ENCODE measurements around the gene KCTD1. TPM values are rescaled to one million over a fixed set of nuclear protein-coding genes. Genes with fewer than 3 reads are reported as not detected.

KCTD1 gene
- total and polyA plus RNA-seq, 2 of the 4 experiments (the other 2 are of a cell fraction), result 5.0 to 5.8 TPM

DNA sequence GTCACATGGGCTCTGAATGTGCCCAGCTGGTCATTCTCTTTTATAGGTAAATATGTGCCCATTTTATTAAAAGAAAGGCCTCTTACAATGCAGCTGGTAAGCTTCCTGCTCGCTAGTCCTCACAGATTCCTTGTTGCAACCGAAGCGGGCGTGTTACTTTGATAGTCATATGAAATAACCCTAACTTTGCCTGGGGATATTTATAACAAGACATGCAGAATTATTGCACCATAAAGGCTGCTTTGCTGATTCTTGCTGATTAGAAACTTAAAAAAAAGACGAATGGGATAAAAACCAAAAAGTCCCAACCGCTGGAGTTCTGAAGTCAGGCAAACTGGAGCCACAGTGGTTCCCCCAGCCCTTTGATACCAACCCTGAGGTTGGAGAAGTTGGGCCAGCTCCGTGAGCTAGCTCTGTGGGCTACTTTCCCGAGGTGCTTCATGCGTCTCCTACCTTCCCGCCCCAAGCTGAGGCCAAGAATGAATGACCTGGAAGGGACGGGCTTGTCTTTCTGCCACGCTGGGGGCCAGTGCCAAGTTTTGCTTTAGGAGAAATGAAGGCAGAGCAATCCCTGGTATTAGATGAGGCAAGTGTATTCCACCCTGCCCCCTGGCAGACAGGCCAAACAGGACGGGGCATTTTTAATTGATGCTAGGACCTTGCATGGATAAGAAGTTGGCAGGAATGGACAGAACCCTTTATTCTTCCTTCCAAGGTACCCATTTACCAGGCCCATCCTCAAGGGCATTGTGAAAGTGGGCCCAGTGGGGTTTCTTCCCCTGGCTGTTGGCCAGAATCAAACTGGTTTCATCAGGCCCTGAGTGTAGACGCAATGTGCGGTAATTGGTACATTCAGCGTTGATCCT, 140.4 kb downstream of the KCTD1 start:
- Histone ChIP-seq H4K91ac (ENCODE audit: insufficient read depth, low read depth, low read length) (no peak overlapping the region), H2AK5ac (ENCODE audit: low read depth, low read length) (no peak overlapping the region), H3K9me1 (ENCODE audit: insufficient read depth, low read length) (no peaks in the 10 kb centered on the region), H3K9ac (ENCODE audit: low read depth, low read length) (no peak overlapping the region), H3K18ac (ENCODE audit: low read depth, low read length) (no peak overlapping the region), H3K9me3 (ENCODE audit: control insufficient read depth, insufficient read depth, low read length) (no peaks in the 10 kb centered on the region), H3K36me3 (ENCODE audit: control insufficient read depth, insufficient read depth, low read length) (no peaks in the 10 kb centered on the region), H2BK120ac (ENCODE audit: low read depth, low read length) (no peak overlapping the region), H3K4me2 (ENCODE audit: low read depth, low read length) (no peak overlapping the region), H4K5ac (ENCODE audit: low read depth, low read length) (no peak overlapping the region), H2BK5ac (ENCODE audit: low read depth, low read length, poor library complexity, severe bottlenecking) (no peak overlapping the region), H4K8ac (ENCODE audit: low read depth in 2 of 2, low read length in 2 of 2) (no peak overlapping the region), H3K4ac (ENCODE audit: low read depth, low read length) (no peak overlapping the region), H3K27ac (ENCODE audit: insufficient read depth, low read length) (no peak overlapping the region), H3K14ac (replicated peaks; ENCODE audit: low read depth, low read length) (no peak overlapping the region), H3K4me3 (ENCODE audit: insufficient read depth, low read depth, low read length) (no peak overlapping the region), H2BK15ac (ENCODE audit: low read depth, low read length) (no peak overlapping the region), H3K4me1 (ENCODE audit: control insufficient read depth, insufficient read depth, low read length) (no peaks in the 10 kb centered on the region), H3K79me1 (ENCODE audit: low read depth in 1 of 2, low read length in 2 of 2) (no peaks in the 10 kb centered on the region), H2BK20ac (ENCODE audit: low read depth, low read length) (no peak overlapping the region), H4K20me1 (ENCODE audit: insufficient read depth, low read length) (no peaks in the 10 kb centered on the region), H3K56ac (ENCODE audit: extremely low read depth, insufficient read depth, low read length) (no peak overlapping the region), H2AFZ (replicated peaks; ENCODE audit: low read length, poor library complexity) (no peak overlapping the region), H2AK9ac (replicated peaks; ENCODE audit: low read depth, low read length, poor library complexity) (peak overlapping the region; percentile 20), H3K23ac (ENCODE audit: low read depth, low read length) (no peak overlapping the region), H3K27me3 (ENCODE audit: control insufficient read depth, insufficient read depth, low read length) (peaks cover 12% of the 10 kb centered on the region)
- BruUV-seq (replicated peaks), result no TSS peak
- ChIA-PET CTCF (no interaction called here), POLR2A (ENCODE audit: unreplicated experiment) (no interaction called here)
- in situ Hi-C loops (cut with MboI; ENCODE audit: low sequenced_read_pairs) (loop anchor here (5.0 kb wide), 1 partner anchor 239 kb away; no protein-coding TSS in a partner anchor), intact Hi-C loops (cut with micrococcal nuclease) (loop anchor here (5.0 to 10.0 kb wide), 2 partner anchors 139 to 1187 kb away; partner anchors contain the start of gene KCTD1), dilution Hi-C loops (cut with HindIII; ENCODE audit: low sequenced_read_pairs, unreplicated experiment) (no loop called here)
- DNase-seq, result no peak
- no peak for ATAC-seq (ENCODE audit: low read depth)
- 69% methylated on average over 7 of the region's 16 CpGs; no CpG with 5 or more reads in 1 of the 2 experiments for WGBS, 2 experiments (ENCODE audit: extremely low coverage in 2 of 2, insufficient read length in 1 of 2)
- no peak for TF ChIP-seq POLR2A (IDR thresholded peaks at IDR 0.05; ENCODE audit: low read depth, low read length)
- no peak for TF ChIP-seq NFE2L2 (IDR thresholded peaks at IDR 0.05; ENCODE audit: low read depth, low read length)
- no peak for TF ChIP-seq RAD21 (IDR thresholded peaks at IDR 0.05; ENCODE audit: low read length)
- no peak for TF ChIP-seq MAZ (IDR thresholded peaks at IDR 0.05; ENCODE audit: borderline replicate concordance, low read depth, low read length)
- TF ChIP-seq, protein P1, sequence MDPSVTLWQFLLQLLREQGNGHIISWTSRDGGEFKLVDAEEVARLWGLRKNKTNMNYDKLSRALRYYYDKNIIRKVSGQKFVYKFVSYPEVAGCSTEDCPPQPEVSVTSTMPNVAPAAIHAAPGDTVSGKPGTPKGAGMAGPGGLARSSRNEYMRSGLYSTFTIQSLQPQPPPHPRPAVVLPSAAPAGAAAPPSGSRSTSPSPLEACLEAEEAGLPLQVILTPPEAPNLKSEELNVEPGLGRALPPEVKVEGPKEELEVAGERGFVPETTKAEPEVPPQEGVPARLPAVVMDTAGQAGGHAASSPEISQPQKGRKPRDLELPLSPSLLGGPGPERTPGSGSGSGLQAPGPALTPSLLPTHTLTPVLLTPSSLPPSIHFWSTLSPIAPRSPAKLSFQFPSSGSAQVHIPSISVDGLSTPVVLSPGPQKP (IDR thresholded peaks at IDR 0.05; ENCODE audit: borderline replicate concordance, low read depth, low read length), result no peak
- TF ChIP-seq, protein P2, sequence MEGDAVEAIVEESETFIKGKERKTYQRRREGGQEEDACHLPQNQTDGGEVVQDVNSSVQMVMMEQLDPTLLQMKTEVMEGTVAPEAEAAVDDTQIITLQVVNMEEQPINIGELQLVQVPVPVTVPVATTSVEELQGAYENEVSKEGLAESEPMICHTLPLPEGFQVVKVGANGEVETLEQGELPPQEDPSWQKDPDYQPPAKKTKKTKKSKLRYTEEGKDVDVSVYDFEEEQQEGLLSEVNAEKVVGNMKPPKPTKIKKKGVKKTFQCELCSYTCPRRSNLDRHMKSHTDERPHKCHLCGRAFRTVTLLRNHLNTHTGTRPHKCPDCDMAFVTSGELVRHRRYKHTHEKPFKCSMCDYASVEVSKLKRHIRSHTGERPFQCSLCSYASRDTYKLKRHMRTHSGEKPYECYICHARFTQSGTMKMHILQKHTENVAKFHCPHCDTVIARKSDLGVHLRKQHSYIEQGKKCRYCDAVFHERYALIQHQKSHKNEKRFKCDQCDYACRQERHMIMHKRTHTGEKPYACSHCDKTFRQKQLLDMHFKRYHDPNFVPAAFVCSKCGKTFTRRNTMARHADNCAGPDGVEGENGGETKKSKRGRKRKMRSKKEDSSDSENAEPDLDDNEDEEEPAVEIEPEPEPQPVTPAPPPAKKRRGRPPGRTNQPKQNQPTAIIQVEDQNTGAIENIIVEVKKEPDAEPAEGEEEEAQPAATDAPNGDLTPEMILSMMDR (conservative IDR thresholded peaks at IDR 0.05; ENCODE audit: low read depth, low read length), result no peak
- TF ChIP-seq SMC3 (IDR thresholded peaks at IDR 0.05; ENCODE audit: low read depth, low read length), result no peak
- TF ChIP-seq, protein P3, sequence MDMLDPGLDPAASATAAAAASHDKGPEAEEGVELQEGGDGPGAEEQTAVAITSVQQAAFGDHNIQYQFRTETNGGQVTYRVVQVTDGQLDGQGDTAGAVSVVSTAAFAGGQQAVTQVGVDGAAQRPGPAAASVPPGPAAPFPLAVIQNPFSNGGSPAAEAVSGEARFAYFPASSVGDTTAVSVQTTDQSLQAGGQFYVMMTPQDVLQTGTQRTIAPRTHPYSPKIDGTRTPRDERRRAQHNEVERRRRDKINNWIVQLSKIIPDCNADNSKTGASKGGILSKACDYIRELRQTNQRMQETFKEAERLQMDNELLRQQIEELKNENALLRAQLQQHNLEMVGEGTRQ (IDR thresholded peaks at IDR 0.05; ENCODE audit: low read depth, low read length), result no peak
- TF ChIP-seq MAFK (IDR thresholded peaks at IDR 0.05; ENCODE audit: low read depth, low read length), result no peak
- no peak for TF ChIP-seq FOS (IDR thresholded peaks at IDR 0.05; ENCODE audit: low read depth, low read length)
- no peak for TF ChIP-seq CEBPB (IDR thresholded peaks at IDR 0.05; ENCODE audit: low read depth, low read length)
- TF ChIP-seq RFX5 (IDR thresholded peaks at IDR 0.05; ENCODE audit: low read depth, low read length), result no peak
- TF ChIP-seq CHD1 (IDR thresholded peaks at IDR 0.05; ENCODE audit: low read depth, low read length), result no peak
- no peak for TF ChIP-seq RCOR1 (IDR thresholded peaks at IDR 0.05; ENCODE audit: insufficient replicate concordance, low read length)
- no peak for TF ChIP-seq BHLHE40 (IDR thresholded peaks at IDR 0.05; ENCODE audit: low read depth, low read length)
